K562 (cell line): ENCODE data around the gene SLC43A1. TPM values are rescaled to one million over a fixed set of nuclear protein-coding genes. Genes with fewer than 3 reads are reported as not detected.

Experiments
- AFF1 ChIP-seq, 2 experiments: fragments of 450-650 bp; IDR thresholded peaks; 2 replicates each; pipeline ENCODE4 v1.6.1; 2018; ENCODE audit warnings: mild to moderate bottlenecking in 2 of 2, low read depth in 1 of 2; ENCODE audit not compliant: partially characterized antibody in 2 of 2
- ARID3A ChIP-seq: IDR thresholded peaks from 2 replicates; pipeline ENCODE4 v1.6.1; 2012; ENCODE audit warnings: low read depth, low read length, improper control_type of control experiment, borderline replicate concordance
- CCNT2 ChIP-seq: IDR thresholded peaks from 2 replicates; pipeline ENCODE4 v1.6.1; 2011; ENCODE audit warnings: borderline replicate concordance, low read depth, mild to moderate bottlenecking, moderate library complexity, mixed read lengths, low read length; ENCODE audit not compliant: insufficient read length; ENCODE audit errors: extremely low read depth
- KAT2B ChIP-seq: IDR thresholded peaks from one replicate; pipeline ENCODE4 v1.6.1; 2012; ENCODE audit warnings: low read depth, mild to moderate bottlenecking, control low read depth, inconsistent platforms, low read length, moderate library complexity
- KLF16 ChIP-seq: IDR thresholded peaks from 2 replicates; pipeline ENCODE4 v1.6.1; 2016; ENCODE audit warnings: antibody characterized with exemption
- L3MBTL2 ChIP-seq: fragments of 450-650 bp; IDR thresholded peaks from 2 replicates; pipeline ENCODE4 v1.6.1; 2016; ENCODE audit warnings: mild to moderate bottlenecking, moderate library complexity
- RBFOX2 ChIP-seq: fragments of 200-400 bp; formaldehyde crosslinking; IDR thresholded peaks from 2 replicates; pipeline ENCODE4 v1.6.1; 2017; ENCODE audit warnings: low read depth, mild to moderate bottlenecking, low read length, moderate library complexity
- TCF3 ChIP-seq: sonication (generic); formaldehyde crosslinking; IDR thresholded peaks from 2 replicates; pipeline ENCODE4 v1.4.0; 2020; ENCODE audit warnings: mild to moderate bottlenecking, missing genetic modification reagents
- ZFP36 ChIP-seq: fragments of 150-350 bp; IDR thresholded peaks from 2 replicates; pipeline ENCODE4 v1.6.1; 2018; ENCODE audit warnings: low read length, low read depth; ENCODE audit not compliant: partially characterized antibody
- ZFPM2 ChIP-seq: fragments of 250-450 bp; sonication (Bioruptor Pico); IDR thresholded peaks from 2 replicates; pipeline ENCODE4 v1.5.1; 2022; ENCODE audit warnings: mild to moderate bottlenecking
- ZNF280B ChIP-seq: fragments of 250-450 bp; sonication (Bioruptor Pico); IDR thresholded peaks from 2 replicates; pipeline ENCODE4 v1.5.1; 2021; ENCODE audit warnings: mild to moderate bottlenecking
- polyA plus RNA-seq, 8 experiments: library from polyadenylated mRNA; depleted of rRNA in 4 of 8; stranded (reverse) in 5 of 8; unstranded in 3 of 8; fragments of >200 nt; fragmentation: Nextera tagmentation in 2 of 8; fragmentation: Illumina TruSeq in 1 of 8; extraction: Ambion mirVana in 2 of 8; extraction: Trizol in 1 of 8; gene quantifications; 2 replicates each; pipeline versions ENCODE4 v1.2.1 to v1.2.3, GENCODE V29; 2011 to 2014; ENCODE audit warnings: inconsistent platforms in 1 of 8, missing spikeins in 1 of 8
- total RNA-seq, 7 experiments: library from RNA; depleted of rRNA in 6 of 7; stranded (reverse); fragments of >200 nt in 6 of 7; fragmentation: Illumina TruSeq in 2 of 7; extraction: Trizol in 2 of 7; gene quantifications; 2 replicates each; pipeline versions ENCODE4 v1.2.1 to v1.2.3, GENCODE V29; 2011 to 2021; ENCODE audit warnings: low replicate concordance in 1 of 7
- TF ChIP-seq, protein P1 (sequence below): fragments of 250-450 bp; sonication (Bioruptor Pico); IDR thresholded peaks from 2 replicates; pipeline ENCODE4 v1.8.0; 2021; ENCODE audit warnings: borderline replicate concordance, mild to moderate bottlenecking, moderate library complexity; ENCODE audit not compliant: poor library complexity, severe bottlenecking
- TF ChIP-seq, protein P2 (sequence below): fragments of 250-450 bp; sonication (Bioruptor Pico); IDR thresholded peaks from 2 replicates; pipeline ENCODE4 v1.9.0; 2021; ENCODE audit warnings: mild to moderate bottlenecking, inconsistent platforms
- TF ChIP-seq, protein P3 (sequence below): fragments of 450-650 bp; IDR thresholded peaks from 2 replicates; pipeline ENCODE4 v1.6.1; 2016

The SLC43A1 gene
- total and polyA plus RNA-seq, 9 of the 15 experiments (the other 6 are each of a cell fraction or from before 2014, with no cell fraction given), result 2.6 to 41.8 (median 24.6) TPM

DNA sequence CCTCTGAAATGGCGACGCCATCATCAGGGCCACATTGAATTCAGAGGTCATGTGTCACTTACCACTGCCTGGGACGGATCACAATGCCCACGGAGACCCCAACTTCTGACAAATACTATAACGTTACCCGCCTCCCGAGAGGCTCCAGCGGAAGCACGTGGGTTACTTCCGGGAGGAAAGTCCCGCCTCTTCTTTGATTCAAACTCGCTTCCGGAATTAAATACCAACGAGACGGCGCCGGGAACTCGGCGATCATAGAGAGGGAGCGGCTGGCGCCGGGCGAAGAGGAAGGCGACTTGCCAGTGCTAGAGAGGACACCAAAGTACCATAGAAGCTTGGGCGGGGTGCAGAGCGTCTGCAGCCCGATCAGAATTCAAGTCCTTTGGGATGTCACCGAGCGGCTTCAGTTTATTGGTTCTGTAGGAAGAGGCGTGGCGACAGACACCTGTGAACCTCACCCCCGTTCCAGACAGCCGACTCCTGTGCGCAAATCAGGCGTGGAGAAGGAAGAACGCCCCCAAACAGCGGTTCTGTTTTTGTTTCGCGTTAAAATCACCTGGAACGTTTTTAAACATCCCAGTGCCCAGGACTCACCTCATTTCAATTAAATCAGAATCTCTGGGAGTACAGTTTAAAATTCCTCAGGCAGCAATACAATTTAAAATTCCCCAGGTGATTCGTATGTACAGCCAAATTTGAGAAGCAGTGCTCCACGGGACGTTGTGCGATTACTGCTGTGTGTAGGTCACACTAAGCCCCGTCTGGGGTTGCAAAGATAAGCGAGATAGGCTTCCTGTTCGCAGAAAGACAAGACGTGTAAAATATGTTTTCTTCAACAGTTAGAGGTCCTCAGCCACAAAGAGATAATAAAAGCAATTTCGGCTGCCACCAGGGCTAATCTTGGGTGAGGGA lies 15.3 kb upstream of the SLC43A1 start, which contains the start of gene TIMM10 (continued):
- peak in 1 of 2 experiments; percentile 72 for TF ChIP-seq AFF1 (IDR thresholded peaks at IDR 0.05; ENCODE audit: low read depth in 1 of 2, partially characterized antibody in 2 of 2)
- peak; percentile 82 for TF ChIP-seq ARID3A
- TF ChIP-seq, protein P1, sequence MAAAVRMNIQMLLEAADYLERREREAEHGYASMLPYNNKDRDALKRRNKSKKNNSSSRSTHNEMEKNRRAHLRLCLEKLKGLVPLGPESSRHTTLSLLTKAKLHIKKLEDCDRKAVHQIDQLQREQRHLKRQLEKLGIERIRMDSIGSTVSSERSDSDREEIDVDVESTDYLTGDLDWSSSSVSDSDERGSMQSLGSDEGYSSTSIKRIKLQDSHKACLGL, result peak; percentile 92
- TF ChIP-seq ZNF280B (CRISPR knock-in tag), result no peak
- TF ChIP-seq, protein P2, sequence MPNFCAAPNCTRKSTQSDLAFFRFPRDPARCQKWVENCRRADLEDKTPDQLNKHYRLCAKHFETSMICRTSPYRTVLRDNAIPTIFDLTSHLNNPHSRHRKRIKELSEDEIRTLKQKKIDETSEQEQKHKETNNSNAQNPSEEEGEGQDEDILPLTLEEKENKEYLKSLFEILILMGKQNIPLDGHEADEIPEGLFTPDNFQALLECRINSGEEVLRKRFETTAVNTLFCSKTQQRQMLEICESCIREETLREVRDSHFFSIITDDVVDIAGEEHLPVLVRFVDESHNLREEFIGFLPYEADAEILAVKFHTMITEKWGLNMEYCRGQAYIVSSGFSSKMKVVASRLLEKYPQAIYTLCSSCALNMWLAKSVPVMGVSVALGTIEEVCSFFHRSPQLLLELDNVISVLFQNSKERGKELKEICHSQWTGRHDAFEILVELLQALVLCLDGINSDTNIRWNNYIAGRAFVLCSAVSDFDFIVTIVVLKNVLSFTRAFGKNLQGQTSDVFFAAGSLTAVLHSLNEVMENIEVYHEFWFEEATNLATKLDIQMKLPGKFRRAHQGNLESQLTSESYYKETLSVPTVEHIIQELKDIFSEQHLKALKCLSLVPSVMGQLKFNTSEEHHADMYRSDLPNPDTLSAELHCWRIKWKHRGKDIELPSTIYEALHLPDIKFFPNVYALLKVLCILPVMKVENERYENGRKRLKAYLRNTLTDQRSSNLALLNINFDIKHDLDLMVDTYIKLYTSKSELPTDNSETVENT (CRISPR knock-in tag), result peak; percentile 95
- TF ChIP-seq CCNT2, result peak; percentile 44
- TF ChIP-seq L3MBTL2, result peak; percentile 76
- TF ChIP-seq ZFPM2 (CRISPR knock-in tag), result no peak
- no peak for TF ChIP-seq ZFP36
- TF ChIP-seq TCF3 (CRISPR knock-in tag), result peak; percentile 94
- TF ChIP-seq, protein P3, sequence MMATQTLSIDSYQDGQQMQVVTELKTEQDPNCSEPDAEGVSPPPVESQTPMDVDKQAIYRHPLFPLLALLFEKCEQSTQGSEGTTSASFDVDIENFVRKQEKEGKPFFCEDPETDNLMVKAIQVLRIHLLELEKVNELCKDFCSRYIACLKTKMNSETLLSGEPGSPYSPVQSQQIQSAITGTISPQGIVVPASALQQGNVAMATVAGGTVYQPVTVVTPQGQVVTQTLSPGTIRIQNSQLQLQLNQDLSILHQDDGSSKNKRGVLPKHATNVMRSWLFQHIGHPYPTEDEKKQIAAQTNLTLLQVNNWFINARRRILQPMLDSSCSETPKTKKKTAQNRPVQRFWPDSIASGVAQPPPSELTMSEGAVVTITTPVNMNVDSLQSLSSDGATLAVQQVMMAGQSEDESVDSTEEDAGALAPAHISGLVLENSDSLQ, result peak; percentile 61
- TF ChIP-seq KLF16, result peak; percentile 88
- TF ChIP-seq RBFOX2, result peak; percentile 85
- no peak for TF ChIP-seq KAT2B
